Measurements from ENCODE around the gene EFNA5.

Gene EFNA5

DNA sequence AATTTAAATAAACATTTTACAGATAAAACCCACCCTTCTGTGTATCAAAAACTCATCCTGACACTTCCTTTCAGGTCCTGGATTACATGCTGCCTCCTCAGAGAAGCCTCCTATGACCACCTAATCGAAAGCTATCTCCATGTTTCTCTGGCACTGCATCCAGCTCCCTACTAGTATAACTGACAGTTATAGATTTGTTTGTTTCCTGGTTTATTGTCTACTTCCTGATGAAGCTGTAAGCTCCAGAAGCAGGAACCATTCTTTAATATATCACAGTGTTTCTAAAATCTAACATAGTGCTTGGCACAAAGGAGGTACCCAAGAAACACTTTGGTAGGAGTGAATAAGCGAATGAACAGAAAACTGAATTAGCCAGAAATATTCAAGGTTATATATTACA is 270.4 kb downstream of the EFNA5 start:
- ChIA-PET CTCF (interaction anchor here (0.5 to 1.1 kb wide), 3 partner anchors 28 to 1145 kb away, joined by 3 to 4 read pairs (median 3); no protein-coding TSS in a partner anchor), POLR2A (no interaction called here)
- Histone ChIP-seq H3K4me1 (ENCODE audit: control insufficient read depth, insufficient read depth, low read length) (peaks cover 36% of the 10 kb centered on the region), H3K4me3 (ENCODE audit: low read depth, low read length) (no peak overlapping the region), H3K27ac (ENCODE audit: extremely low read depth, low read depth, low read length) (no peak overlapping the region), H3K36me3 (ENCODE audit: control insufficient read depth in 2 of 2, insufficient read depth in 1 of 2, low read length in 2 of 2) (no peaks in the 10 kb centered on the region), H3K9me3 (ENCODE audit: control insufficient read depth, insufficient read depth, low read depth, low read length) (no peaks in the 10 kb centered on the region)
- TF ChIP-seq ZNF544 (tag by site-specific recombination; IDR thresholded peaks at IDR 0.05) (no peak), ZEB2 (tag by site-specific recombination; IDR thresholded peaks at IDR 0.05) (no peak), ZNF37A (tag by site-specific recombination; IDR thresholded peaks at IDR 0.05) (no peak), ZNF621 (tag by site-specific recombination; IDR thresholded peaks at IDR 0.05) (no peak), ZNF24 (tag by site-specific recombination; IDR thresholded peaks at IDR 0.05) (no peak), ZNF830 (tag by site-specific recombination; IDR thresholded peaks at IDR 0.05; ENCODE audit: low read depth) (no peak), FEZF1 (tag by site-specific recombination; IDR thresholded peaks at IDR 0.05) (no peak), ZNF596 (tag by site-specific recombination; IDR thresholded peaks at IDR 0.05) (no peak), GFI1B (tag by site-specific recombination; IDR thresholded peaks at IDR 0.05) (no peak), YY1 (tag by site-specific recombination; IDR thresholded peaks at IDR 0.05) (no peak), ZNF626 (tag by site-specific recombination; IDR thresholded peaks at IDR 0.05) (no peak), KLF9 (tag by site-specific recombination; IDR thresholded peaks at IDR 0.05; ENCODE audit: low read depth) (no peak)

DNA sequence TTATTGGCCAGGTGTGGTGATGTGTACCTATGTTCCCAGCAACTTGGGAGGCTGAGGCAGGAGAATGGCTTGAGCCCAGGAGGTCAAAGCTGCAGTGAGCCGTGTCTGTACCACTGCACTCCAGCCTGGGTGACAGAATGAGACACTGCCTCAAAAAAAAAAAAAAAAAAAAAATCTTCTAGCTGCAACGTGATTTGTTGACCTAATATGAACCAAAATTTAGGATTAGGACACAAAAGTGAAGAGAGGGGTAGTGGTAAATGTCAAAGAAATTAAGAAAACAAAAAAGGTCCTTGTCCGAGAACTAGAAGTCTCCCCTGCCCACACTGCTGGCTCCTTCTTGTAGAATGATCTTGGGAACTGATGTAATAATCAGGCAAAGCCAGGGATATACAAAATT is 272.0 kb downstream of the EFNA5 start:
- no peak overlapping the region for H3K4me3 ChIP-seq (ENCODE audit: low read depth, low read length)
- TF ChIP-seq ZFP37 (tag by site-specific recombination; IDR thresholded peaks at IDR 0.05) (no peak), EGR2 (tag by site-specific recombination; IDR thresholded peaks at IDR 0.05; ENCODE audit: low read depth) (no peak), ZNF362 (tag by site-specific recombination; IDR thresholded peaks at IDR 0.05) (peak; percentile 66; the same call in 1 of the 2 replicates)
- TF ChIP-seq, protein P1, sequence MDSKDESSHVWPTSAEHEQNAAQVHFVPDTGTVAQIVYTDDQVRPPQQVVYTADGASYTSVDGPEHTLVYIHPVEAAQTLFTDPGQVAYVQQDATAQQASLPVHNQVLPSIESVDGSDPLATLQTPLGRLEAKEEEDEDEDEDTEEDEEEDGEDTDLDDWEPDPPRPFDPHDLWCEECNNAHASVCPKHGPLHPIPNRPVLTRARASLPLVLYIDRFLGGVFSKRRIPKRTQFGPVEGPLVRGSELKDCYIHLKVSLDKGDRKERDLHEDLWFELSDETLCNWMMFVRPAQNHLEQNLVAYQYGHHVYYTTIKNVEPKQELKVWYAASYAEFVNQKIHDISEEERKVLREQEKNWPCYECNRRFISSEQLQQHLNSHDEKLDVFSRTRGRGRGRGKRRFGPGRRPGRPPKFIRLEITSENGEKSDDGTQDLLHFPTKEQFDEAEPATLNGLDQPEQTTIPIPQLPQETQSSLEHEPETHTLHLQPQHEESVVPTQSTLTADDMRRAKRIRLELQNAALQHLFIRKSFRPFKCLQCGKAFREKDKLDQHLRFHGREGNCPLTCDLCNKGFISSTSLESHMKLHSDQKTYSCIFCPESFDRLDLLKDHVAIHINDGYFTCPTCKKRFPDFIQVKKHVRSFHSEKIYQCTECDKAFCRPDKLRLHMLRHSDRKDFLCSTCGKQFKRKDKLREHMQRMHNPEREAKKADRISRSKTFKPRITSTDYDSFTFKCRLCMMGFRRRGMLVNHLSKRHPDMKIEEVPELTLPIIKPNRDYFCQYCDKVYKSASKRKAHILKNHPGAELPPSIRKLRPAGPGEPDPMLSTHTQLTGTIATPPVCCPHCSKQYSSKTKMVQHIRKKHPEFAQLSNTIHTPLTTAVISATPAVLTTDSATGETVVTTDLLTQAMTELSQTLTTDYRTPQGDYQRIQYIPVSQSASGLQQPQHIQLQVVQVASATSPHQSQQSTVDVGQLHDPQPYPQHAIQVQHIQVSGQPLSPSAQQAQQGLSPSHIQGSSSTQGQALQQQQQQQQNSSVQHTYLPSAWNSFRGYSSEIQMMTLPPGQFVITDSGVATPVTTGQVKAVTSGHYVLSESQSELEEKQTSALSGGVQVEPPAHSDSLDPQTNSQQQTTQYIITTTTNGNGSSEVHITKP (tag by site-specific recombination; IDR thresholded peaks at IDR 0.05): peak; percentile 87
- H3K9me3 ChIP-seq (ENCODE audit: control insufficient read depth, insufficient read depth, low read depth, low read length): no peaks in the 10 kb centered on the region
- POLR2A ChIA-PET: no interaction called here
- no peak overlapping the region for H3K27ac ChIP-seq (ENCODE audit: extremely low read depth, low read depth, low read length)
- peaks cover 35% of the 10 kb centered on the region for H3K4me1 ChIP-seq (ENCODE audit: control insufficient read depth, insufficient read depth, low read length)
- no peaks in the 10 kb centered on the region for H3K36me3 ChIP-seq (ENCODE audit: control insufficient read depth in 2 of 2, insufficient read depth in 1 of 2, low read length in 2 of 2)
- CTCF ChIA-PET: no interaction called here

GRCh38 chr5:107396351-107396690 is 274.4 kb downstream of the EFNA5 start:
- Histone ChIP-seq H3K36me3 (ENCODE audit: control insufficient read depth in 2 of 2, insufficient read depth in 1 of 2, low read length in 2 of 2) (no peaks in the 10 kb centered on the region), H3K4me1 (ENCODE audit: control insufficient read depth, insufficient read depth, low read length) (peaks cover 15% of the 10 kb centered on the region; the same call in 1 of the 2 replicates), H3K4me3 (ENCODE audit: low read depth, low read length) (no peak overlapping the region), H3K9me3 (ENCODE audit: control insufficient read depth, insufficient read depth, low read depth, low read length) (no peaks in the 10 kb centered on the region), H3K27ac (ENCODE audit: extremely low read depth, low read depth, low read length) (no peak overlapping the region)
- ChIA-PET POLR2A (no interaction called here), CTCF (no interaction called here)
- 0 out of 2 replicates have a peak, but pooled peaks have one; percentile 20 for TF ChIP-seq GLIS1 (tag by site-specific recombination; IDR thresholded peaks at IDR 0.05)
- TF ChIP-seq, protein P2, sequence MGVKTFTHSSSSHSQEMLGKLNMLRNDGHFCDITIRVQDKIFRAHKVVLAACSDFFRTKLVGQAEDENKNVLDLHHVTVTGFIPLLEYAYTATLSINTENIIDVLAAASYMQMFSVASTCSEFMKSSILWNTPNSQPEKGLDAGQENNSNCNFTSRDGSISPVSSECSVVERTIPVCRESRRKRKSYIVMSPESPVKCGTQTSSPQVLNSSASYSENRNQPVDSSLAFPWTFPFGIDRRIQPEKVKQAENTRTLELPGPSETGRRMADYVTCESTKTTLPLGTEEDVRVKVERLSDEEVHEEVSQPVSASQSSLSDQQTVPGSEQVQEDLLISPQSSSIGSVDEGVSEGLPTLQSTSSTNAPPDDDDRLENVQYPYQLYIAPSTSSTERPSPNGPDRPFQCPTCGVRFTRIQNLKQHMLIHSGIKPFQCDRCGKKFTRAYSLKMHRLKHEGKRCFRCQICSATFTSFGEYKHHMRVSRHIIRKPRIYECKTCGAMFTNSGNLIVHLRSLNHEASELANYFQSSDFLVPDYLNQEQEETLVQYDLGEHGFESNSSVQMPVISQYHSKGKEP (tag by site-specific recombination; IDR thresholded peaks at IDR 0.05): no peak

All from HEK293 (cell line).